ENCODE measurements around the gene TNP1. TPM values are rescaled to one million over a fixed set of nuclear protein-coding genes. Genes with fewer than 3 reads are reported as not detected.

Gene TNP1, protein sequence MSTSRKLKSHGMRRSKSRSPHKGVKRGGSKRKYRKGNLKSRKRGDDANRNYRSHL
- total RNA-seq (2014; rRNA removed; shearing (Covaris generic)): not detected in 2 replicates

DNA sequence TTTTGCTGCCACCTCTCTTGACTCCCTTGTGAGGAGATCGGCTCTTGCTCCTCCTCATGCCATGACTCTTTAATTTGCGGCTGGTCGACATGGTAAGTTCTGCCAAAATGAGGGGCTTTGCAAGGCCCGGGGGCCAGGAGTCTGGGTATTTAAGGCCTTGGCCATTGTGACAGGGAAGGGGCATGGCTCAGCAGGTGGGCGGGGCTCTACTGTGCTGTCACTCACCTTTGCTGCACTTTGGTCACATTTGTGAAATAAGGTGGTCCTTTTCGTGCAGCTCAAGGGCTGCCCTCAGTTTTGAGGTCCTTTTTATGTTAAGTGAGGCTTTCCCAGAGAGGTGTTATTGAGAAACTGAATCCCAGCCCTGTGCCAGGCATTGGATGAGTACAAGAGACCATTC, at the start of gene TNP1:
TNP1 (minus strand) TSS at position 121 of the 400 bp plus-strand sequence; CDS start at position 91, 30 bp downstream.
- DNase-seq (ENCODE audit: low spot score): no peak
- in situ Hi-C loops (cut with HindIII; ENCODE audit: low sequenced_read_pairs): no loop called here

DNA sequence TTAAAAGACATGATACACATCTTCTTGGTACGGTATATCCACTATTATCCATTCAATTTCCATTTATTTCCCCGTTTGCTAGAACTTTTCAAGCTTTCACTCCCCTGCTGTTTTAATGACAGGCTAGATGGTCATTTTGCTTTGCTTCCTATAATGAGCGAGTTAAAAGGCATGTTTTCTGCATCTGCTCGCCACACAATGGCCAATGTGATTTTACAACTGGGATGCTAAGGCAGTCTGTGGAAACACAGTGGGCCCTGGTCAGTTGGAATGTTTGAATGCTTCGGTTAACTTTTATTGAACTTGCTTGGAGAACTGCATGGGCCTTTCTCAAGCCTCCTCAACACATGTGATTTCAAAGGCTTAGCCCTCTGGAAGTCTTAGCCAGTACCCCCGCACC, 48.4 kb upstream of the TNP1 start:
- DNase-seq (ENCODE audit: low spot score): no peak
- in situ Hi-C loops (cut with HindIII; ENCODE audit: low sequenced_read_pairs): no loop called here

DNA sequence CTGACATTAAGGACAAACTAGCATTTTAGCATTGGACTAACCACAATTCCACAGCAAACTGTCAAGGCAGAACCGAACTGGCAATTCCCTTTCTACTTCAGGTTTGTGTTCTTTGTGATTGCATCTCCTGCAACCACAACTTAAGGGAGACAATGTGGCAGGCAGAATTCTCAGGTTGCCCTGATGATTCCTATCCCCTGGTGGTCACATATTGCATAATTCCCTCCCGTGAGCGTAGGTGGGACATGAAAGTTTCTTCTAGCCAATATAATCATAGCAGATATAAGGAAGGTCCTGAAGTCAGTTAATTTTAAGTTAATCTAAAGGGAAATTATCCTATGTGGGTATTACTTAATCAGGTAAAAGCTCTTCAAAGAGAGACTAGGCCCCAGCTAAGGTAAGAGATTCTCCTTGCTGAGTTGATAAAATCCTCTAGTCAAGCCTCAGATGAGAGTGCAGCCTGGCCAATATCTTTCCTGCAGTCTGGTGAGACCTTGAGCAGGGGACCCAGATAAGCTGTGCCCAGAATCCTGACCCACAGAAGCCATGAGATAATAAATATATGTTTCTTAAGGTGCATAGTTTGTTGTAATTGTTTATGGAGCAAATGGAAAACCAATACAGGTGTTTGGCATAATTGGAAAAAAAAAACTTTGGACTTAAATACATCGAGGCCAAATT, 45.9 kb upstream of the TNP1 start:
- in situ Hi-C loops (cut with HindIII; ENCODE audit: low sequenced_read_pairs): no loop called here
- no peak for DNase-seq (ENCODE audit: low spot score)

DNA sequence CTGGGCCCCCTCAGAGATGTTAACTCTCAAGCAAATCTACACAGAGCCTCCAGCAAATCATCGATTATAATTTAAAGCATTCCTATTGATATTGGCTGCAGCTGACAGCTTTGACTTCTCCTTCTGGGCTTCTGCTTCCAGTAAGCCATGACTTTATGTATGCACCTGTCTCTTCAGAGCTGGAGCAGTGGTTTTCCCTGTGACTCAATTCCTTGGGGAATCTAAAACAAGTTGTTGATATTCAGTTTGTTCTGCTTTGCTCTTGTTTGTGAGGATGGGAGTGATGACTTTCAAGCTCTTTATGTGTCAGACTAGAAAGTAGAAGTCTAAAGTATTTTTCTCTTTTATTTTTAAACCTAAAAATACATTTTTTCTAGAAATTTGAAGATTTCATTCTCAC, 45.1 kb upstream of the TNP1 start:
- in situ Hi-C loops (cut with HindIII; ENCODE audit: low sequenced_read_pairs): no loop called here
- no peak for DNase-seq (ENCODE audit: low spot score)

DNA sequence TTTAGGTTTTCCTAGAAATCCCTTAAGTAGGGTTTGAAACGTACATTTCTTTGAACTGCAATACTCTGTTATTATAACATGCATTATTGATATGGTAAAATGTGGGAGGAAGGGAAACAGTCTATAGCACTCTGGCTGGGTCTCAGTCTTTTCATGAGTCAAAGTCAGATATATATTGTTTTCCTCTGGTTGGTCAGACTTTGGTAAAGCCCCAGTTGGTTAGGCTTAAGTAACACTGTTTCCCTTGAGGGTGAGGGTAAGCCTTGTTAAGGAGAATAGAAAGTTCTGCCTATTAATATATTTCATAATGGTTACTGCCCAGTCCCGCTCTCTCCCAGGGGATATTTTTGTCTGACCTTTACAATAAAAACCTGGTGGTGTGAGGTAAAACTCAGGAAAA, 44.7 kb upstream of the TNP1 start:
- in situ Hi-C loops (cut with HindIII; ENCODE audit: low sequenced_read_pairs): no loop called here

DNA sequence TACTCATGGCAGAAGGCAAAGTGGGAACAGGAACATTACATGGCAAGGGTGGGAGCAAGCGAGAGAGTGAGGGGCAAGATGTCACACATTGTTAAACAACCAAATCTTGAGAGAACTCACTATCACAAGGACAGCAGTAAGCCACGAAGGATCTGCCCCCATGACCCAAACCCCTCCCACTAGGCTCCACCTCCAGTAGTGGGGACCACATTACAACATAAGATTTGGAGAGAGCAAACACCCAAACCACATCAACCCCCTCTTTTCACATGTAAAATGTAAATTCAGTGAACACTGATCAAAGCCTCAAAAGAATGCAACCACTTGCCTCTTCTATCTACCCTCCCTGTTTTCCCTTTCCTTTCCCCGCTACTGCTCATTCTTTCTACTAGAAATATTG, 43.6 kb upstream of the TNP1 start:
- in situ Hi-C loops (cut with HindIII; ENCODE audit: low sequenced_read_pairs): no loop called here
- no peak for DNase-seq (ENCODE audit: low spot score)

More for the DNA sequence above, 44.7 kb upstream of the TNP1 start:
- DNase-seq (ENCODE audit: low spot score): no peak

DNA sequence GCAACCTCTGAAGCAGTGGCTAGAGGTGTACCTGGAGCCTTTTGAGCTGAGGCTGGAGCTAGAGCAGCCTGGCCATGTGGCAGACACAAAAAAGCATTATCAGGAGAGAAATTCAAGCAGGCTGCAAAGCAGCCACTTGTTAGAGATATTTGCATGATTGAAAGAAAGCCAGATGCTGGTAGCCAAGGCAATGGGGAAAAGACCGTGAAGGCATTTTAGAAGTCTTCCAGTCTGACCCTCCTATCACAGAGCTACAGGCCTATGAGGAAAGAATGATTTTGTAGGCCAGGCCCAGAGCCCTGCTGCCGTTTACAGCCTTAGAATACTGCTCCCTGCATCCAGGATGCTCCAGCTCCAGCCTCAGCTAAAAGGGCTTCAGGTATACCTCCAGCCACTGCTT, 41.4 kb upstream of the TNP1 start:
- no peak for DNase-seq (ENCODE audit: low spot score)
- in situ Hi-C loops (cut with HindIII; ENCODE audit: low sequenced_read_pairs): no loop called here

DNA sequence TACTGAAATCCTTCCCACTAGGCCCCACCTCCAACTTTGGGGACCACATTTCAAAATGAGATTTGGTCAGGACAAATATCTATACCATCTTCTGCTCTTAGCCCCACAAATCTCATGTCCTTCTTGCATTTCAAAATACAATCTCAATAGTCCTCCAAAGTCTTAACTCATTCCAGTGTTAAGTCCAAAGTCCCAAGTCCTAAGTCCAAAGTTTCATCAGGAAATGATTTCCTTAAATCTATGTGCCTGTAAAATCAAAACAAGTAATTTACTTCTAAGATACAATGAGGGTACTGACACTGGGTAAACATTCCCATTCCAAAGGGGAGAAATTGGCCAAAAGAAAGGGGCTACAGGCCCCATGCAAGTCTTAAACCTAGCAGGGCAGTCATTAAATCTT, 40.5 kb upstream of the TNP1 start:
- no peak for DNase-seq (ENCODE audit: low spot score)
- in situ Hi-C loops (cut with HindIII; ENCODE audit: low sequenced_read_pairs): no loop called here

DNA sequence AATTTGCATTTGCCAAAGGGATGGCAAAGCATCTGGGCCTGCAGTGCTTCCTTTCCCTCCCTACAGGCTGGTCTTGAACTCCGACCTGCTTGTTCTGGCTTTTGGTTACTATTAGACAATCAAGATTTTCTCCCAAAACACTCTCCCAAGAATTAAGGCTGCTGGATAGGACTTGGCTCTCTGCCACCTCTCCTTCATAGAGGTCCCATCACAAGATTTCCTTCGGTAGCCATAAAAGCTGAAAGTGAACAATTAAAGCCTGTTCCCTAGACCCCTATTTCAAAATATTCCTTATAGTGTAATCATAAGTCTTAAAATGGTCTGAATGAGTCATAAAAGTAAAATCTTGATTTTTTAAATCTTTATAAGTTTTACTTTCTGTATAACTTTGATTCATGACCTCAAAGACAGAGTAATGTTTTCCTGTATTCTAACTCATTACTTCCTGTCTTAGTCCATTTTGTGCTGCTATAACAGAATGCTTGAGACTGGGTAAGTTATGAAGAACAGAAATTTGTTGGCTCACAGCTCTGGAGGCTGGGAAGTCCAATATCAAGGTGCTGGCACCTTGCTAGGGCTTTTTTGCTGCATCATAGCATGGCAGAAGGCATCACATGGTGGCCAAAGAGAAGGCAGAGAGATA, 37.8 kb upstream of the TNP1 start:
- DNase-seq (ENCODE audit: low spot score): no peak
- in situ Hi-C loops (cut with HindIII; ENCODE audit: low sequenced_read_pairs): no loop called here

DNA sequence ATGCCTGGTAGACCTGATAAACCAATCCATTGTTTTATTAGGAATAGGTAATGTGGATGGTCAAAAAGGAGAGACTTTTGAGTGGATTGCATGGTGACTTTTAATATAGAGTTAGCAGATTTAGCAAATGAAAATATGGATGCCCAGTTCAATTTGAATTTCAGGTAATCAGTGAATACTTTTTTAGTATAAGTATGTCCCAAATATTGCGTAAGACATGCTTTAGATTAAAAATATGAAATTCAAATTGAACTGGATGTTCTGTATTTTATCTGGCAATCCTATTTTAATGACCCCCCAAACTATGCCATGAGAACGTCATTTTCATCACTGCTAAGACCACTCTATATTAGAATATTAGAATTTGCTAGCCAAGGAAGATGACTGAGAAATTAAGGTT, 30.3 kb upstream of the TNP1 start:
- in situ Hi-C loops (cut with HindIII; ENCODE audit: low sequenced_read_pairs): no loop called here
- DNase-seq (ENCODE audit: low spot score): no peak

DNA sequence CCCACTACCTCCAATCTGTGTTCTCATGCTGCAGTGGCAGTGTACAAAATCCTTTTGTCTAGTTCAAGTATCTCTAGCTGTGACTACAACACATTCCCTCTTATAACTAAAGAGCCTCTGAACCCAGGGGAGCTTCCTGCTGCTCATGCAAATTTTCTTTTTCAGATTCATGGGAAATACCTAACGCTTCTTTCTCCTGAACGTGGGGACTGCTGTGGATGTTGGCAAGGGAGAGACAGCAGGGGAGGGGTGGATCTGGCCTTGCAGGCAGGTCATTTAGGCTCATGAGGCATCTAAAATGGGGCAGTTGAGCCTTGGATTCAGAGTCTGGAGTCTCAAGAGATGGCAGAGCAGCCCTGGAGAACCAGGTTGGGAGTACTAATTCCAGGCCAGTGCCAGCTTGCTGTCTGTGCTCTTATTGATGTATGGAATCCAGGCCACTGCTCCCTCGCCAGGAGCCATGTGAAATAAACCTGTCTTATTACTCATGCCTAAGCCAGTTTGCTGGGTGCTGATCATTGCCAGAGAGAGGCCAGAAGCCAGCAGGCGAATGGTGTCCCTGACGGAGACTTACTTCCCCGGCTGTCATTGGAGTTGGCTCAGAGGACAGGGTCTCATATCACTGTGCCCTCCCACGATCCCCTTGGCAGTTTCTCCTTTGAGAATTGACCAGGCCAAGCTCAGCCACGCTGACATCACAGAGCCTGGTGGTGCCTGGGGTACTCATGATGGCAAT, 29.2 kb upstream of the TNP1 start:
- DNase-seq (ENCODE audit: low spot score): no peak
- in situ Hi-C loops (cut with HindIII; ENCODE audit: low sequenced_read_pairs): no loop called here

DNA sequence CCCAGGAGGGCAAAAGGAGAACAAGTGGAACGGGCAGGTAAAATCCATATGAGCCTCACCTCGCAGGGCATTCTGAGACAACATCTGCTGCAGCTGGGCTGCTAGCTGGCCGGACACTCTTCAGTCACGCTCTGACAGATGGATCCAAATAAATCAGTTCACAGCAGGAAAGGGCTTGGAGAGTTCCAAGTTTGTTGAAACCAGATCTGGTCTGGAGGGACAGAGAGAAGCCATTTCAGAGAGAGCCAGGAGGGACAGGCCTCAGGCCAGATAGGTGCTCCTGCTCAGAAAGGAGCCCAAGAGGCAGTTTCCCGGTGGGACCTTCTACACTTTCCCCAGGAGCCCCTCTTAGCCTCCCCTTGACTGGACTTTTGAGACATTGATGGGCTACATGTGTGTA, 28.2 kb upstream of the TNP1 start:
- DNase-seq (ENCODE audit: low spot score): no peak
- in situ Hi-C loops (cut with HindIII; ENCODE audit: low sequenced_read_pairs): no loop called here

DNA sequence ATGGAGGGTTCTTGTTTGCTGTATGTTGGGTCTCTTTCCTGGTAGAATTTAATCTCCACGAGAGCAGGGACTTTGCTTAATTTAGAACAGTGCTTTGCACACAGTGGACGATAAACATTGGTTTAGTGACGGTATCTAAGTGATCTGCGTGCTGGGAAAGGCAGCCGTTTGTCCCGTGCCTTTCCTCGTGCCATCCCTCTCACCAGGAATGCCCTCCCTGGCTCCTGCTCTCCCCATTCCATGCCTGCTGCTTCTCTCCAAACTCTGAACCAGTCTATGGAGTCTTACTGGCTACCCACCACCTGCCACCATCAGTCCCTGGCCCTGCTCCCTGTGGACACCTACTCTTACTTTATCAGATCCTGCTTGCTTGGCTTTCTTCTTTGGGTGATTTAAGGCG, 27.3 kb upstream of the TNP1 start:
- in situ Hi-C loops (cut with HindIII; ENCODE audit: low sequenced_read_pairs): no loop called here
- DNase-seq (ENCODE audit: low spot score): no peak

DNA sequence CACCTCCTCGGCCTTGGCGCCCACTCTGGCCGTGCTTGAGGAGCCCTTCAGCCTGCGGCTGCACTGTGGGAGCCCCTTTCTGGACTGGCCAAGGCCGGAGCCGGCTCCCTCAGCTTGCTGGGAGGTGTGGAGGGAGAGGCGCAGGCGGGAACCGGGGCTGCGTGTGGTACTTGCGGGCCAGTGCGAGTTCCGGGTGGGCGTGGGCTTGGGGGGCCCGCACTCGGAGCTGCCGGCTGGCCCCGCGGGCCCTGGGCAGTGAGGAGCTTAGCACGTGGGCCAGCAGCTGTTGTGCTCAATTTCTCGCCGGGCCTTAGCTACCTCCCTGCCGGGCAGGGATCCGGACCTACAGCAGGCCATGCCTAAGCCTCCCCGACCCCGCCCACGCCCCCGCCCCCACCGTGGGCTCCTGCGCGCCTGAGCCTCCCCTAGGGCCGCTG, 25.3 kb upstream of the TNP1 start:
- in situ Hi-C loops (cut with HindIII; ENCODE audit: low sequenced_read_pairs): no loop called here
- no peak for DNase-seq (ENCODE audit: low spot score)

DNA sequence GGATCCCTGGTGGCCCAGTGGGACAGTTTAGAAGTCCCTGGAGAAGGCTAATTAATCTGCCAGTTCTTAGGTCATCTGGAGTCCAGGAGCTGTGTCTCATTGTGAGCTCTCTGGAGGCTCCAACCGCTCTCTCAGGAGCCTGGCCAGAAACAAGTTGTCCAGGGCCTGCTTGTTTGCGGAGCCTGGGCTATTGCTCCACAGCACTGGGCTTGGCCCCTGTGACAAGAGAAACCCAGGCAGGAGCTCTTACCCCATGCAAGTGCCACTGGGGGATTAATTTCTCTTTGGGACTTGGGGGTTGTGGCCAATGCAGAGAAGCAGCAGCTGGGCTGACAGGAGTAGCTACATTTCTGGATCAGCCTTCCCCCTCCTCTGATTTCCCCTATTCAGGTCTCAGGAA, 24.5 kb upstream of the TNP1 start:
- in situ Hi-C loops (cut with HindIII; ENCODE audit: low sequenced_read_pairs): no loop called here
- no peak for DNase-seq (ENCODE audit: low spot score)

DNA sequence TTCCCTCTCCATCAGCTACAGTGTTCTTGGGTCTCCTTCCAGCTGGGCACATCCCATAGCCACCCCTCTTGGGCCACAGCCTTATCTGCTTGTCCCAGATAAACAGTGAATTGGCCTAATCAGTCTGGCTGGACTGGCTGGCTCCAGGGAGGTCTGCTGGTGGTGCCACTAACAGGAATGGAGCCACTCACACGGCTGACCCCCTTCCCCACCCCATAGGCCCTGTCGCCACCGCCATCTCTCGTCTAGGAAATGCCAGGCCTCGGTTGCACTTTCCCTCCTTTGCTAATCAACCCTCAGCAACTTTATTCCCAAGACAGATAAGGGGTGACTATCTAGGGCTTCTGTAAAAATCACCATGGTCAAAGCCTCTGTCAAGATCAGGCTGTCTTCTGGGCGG, 23.0 kb upstream of the TNP1 start:
- in situ Hi-C loops (cut with HindIII; ENCODE audit: low sequenced_read_pairs): no loop called here
- DNase-seq (ENCODE audit: low spot score): no peak

DNA sequence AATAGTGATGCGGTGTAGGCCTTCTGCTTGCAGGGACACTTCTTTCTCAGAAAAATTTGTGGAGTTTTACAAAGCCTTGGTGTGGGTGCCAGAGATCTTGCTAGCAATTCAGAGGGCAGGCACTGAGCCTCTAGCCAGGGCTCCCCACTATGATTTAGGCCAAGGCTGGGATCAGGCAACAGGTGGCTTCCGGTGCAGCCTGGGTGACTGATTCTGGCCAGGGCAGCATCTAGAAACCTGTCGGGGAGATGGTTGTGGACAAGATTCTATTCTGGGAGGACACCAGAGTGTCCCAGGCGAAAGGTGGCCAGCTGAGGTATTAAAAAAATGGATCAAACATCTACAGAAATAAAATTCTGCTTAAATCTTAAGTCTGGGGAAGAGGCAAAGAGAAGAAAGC, 21.5 kb upstream of the TNP1 start:
- in situ Hi-C loops (cut with HindIII; ENCODE audit: low sequenced_read_pairs): no loop called here
- no peak for DNase-seq (ENCODE audit: low spot score)

DNA sequence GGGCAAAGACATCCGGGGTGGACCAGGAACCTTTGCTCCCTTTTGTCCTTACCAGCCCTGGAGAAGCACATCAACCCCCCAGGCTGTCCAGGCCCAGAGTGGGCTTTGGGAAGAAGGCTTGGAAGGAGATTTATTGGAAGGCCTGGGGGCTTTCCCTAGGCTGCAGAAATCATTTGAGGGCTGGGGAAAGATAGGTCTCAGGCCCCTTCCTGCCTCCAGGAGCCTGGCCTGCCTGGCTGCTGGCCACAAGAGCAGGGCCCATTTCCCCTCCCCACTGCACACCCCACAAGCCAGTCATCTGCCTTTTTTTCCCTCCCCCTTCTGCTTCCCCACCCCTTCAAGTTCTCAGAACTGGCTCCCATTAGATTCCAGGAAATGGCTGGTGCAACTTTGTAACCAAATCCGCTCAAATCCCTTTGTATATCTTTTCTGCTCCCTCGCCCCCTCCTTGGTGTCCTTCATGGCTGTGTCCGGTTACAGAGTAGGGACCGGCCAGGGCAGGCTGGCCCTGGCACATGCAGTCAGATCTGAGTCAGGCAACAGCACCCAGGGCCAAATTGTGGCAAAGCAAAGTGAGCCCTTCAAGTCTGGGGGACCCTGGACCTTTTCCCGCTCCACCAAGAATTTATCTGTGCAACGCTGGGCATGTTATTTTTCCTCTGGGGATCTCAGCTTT, 20.8 kb upstream of the TNP1 start:
- in situ Hi-C loops (cut with HindIII; ENCODE audit: low sequenced_read_pairs): no loop called here
- no peak for DNase-seq (ENCODE audit: low spot score)

DNA sequence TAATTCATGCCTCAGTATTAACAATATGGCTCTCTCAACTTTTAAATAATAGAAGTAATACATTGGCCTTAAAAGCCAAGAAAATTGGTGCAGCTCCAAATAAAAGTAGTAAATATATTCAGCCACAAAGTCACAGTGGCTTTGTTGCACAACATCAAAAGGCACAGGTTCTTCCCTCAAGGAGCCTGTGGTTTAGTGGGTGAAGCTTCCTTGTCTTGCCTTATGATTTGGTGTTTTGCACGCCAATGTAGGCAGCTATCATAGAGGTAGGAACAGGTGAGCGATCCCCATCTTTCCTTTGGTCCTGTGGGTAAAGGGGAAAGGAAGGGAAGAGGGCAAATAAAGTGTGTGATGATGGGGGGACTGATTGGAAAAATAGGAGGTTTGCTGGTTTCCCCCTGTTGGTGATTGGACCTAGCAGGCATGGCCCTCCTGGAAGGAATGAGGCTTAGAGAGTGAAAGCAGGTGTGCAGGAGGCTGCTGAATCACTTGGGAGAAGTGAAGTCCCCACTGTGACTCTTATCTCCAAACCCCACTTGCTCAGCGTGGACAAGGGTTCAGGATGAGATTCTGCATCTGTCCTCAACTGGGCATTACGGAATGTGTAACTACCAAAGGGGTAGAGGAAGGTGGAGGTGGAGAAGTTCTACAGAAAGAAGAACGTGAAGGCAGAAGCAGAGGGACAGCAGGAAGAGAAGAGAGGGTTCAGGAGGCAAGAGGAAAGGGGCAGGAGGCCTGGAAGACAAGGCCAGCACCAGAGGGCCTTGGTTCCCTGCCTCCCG, 20.1 kb upstream of the TNP1 start:
- in situ Hi-C loops (cut with HindIII; ENCODE audit: low sequenced_read_pairs): no loop called here
- DNase-seq (ENCODE audit: low spot score): no peak

Measured in G401 (cell line).